WTC11 (cell line): ENCODE results near the gene HADHB. TPM values are rescaled to one million over a fixed set of nuclear protein-coding genes. Genes with fewer than 3 reads are reported as not detected.

Experiments
- ATAC-seq: fragments of 200-7000 bp; cut with Tn5 transposase; 2 replicates; pipeline ENCODE4 v1.10.0; 2021; ENCODE audit warnings: mild to moderate bottlenecking, moderate library complexity
- CTCF ChIA-PET: fragments of 300-600 bp; sonication (Branson Sonifier 250); formaldehyde crosslinking; loops from one replicate; lab custom pipeline; 2021; ENCODE audit warnings: antibody characterized with exemption; lab: Charles Lee
- POLR2A ChIA-PET: fragments of 350-600 bp; sonication (Branson Sonifier 250); formaldehyde crosslinking; loops from one replicate; lab custom pipeline; 2021; ENCODE audit warnings: antibody characterized with exemption; lab: Charles Lee
- DNase-seq: peaks from one replicate; pipeline ENCODE4 v3.0.0; 2021; ENCODE audit warnings: low spot score
- H3K27ac Mint-ChIP-seq: 2 replicates; pipeline ENCODE4 v1.8.0; 2021; ENCODE audit warnings: mixed read lengths
- H3K27me3 Mint-ChIP-seq: 2 replicates; pipeline ENCODE4 v1.8.0; 2021; ENCODE audit warnings: low read depth, mild to moderate bottlenecking, moderate library complexity, mixed read lengths
- H3K36me3 Mint-ChIP-seq: 2 replicates; pipeline ENCODE4 v1.8.0; 2021; ENCODE audit warnings: mixed read lengths
- H3K4me1 Mint-ChIP-seq: 2 replicates; pipeline ENCODE4 v1.8.0; 2022; ENCODE audit warnings: mixed read lengths
- H3K4me3 Mint-ChIP-seq: 2 replicates; pipeline ENCODE4 v1.8.0; 2021; ENCODE audit warnings: mild to moderate bottlenecking, moderate library complexity, mixed read lengths
- H3K9me3 Mint-ChIP-seq: 2 replicates; pipeline ENCODE4 v1.8.0; 2021; ENCODE audit warnings: mixed read lengths
- ELF4 ChIP-seq: sonication (generic); formaldehyde crosslinking; IDR thresholded peaks from 2 replicates; pipeline ENCODE4 v1.8.1; 2022; ENCODE audit warnings: low read depth, mild to moderate bottlenecking, moderate library complexity, missing genetic modification reagents
- ETV6 ChIP-seq: sonication (generic); formaldehyde crosslinking; IDR thresholded peaks from 2 replicates; pipeline ENCODE4 v1.8.1; 2022; ENCODE audit warnings: mild to moderate bottlenecking, missing genetic modification reagents
- HMGA2 ChIP-seq: fragments of 250-450 bp; sonication (Bioruptor Pico); IDR thresholded peaks from 2 replicates; pipeline ENCODE4 v1.4.0; 2021; ENCODE audit warnings: mild to moderate bottlenecking, moderate library complexity
- JAZF1 ChIP-seq: fragments of 250-450 bp; sonication (Bioruptor Pico); IDR thresholded peaks from 2 replicates; pipeline ENCODE4 v1.9.0; 2021; ENCODE audit warnings: moderate library complexity, mild to moderate bottlenecking, inconsistent platforms
- JUN ChIP-seq: sonication (generic); formaldehyde crosslinking; IDR thresholded peaks from 2 replicates; pipeline ENCODE4 v1.8.0; 2023; ENCODE audit warnings: mild to moderate bottlenecking, missing genetic modification reagents
- MXD4 ChIP-seq: fragments of 250-450 bp; sonication (Bioruptor Pico); IDR thresholded peaks from 2 replicates; pipeline ENCODE4 v1.8.0; 2021; ENCODE audit warnings: mild to moderate bottlenecking, moderate library complexity, borderline replicate concordance
- MYBL2 ChIP-seq: sonication (generic); formaldehyde crosslinking; IDR thresholded peaks from 2 replicates; pipeline ENCODE4 v1.8.1; 2023; ENCODE audit warnings: mild to moderate bottlenecking, moderate library complexity, missing genetic modification reagents
- NFYB ChIP-seq: sonication (generic); formaldehyde crosslinking; conservative IDR thresholded peaks from 2 replicates; pipeline ENCODE4 v1.8.0; 2022; ENCODE audit warnings: low read depth, missing genetic modification reagents
- NR1H2 ChIP-seq: sonication (generic); formaldehyde crosslinking; IDR thresholded peaks from 2 replicates; pipeline ENCODE4 v1.9.0; 2021; ENCODE audit warnings: mild to moderate bottlenecking, moderate library complexity, missing genetic modification reagents
- NR2C2 ChIP-seq: sonication (generic); formaldehyde crosslinking; IDR thresholded peaks from 2 replicates; pipeline ENCODE4 v1.8.0; 2022; ENCODE audit warnings: mild to moderate bottlenecking, missing genetic modification reagents
- NR3C1 ChIP-seq: sonication (generic); formaldehyde crosslinking; conservative IDR thresholded peaks from 2 replicates; pipeline ENCODE4 v1.8.1; 2023; ENCODE audit warnings: low read depth, mild to moderate bottlenecking, missing genetic modification reagents
- OVOL2 ChIP-seq: fragments of 250-450 bp; sonication (Bioruptor Pico); IDR thresholded peaks from 2 replicates; pipeline ENCODE4 v1.9.0; 2021; ENCODE audit warnings: mild to moderate bottlenecking, borderline replicate concordance
- PRRX2 ChIP-seq: fragments of 250-450 bp; sonication (Bioruptor Pico); IDR thresholded peaks from 2 replicates; pipeline ENCODE4 v1.8.0; 2021; ENCODE audit warnings: mild to moderate bottlenecking
- RELA ChIP-seq: sonication (generic); formaldehyde crosslinking; IDR thresholded peaks from 2 replicates; pipeline ENCODE4 v1.8.1; 2022; ENCODE audit warnings: missing genetic modification reagents, mild to moderate bottlenecking, borderline replicate concordance
- ZNF232 ChIP-seq: sonication (generic); formaldehyde crosslinking; IDR thresholded peaks from 2 replicates; pipeline ENCODE4 v1.8.0; 2022; ENCODE audit warnings: mild to moderate bottlenecking, missing genetic modification reagents
- ZNF317 ChIP-seq: sonication (generic); formaldehyde crosslinking; IDR thresholded peaks from 2 replicates; pipeline ENCODE4 v1.8.1; 2023; ENCODE audit warnings: low read depth, mild to moderate bottlenecking, moderate library complexity, missing genetic modification reagents, borderline replicate concordance
- total RNA-seq: library from RNA; stranded (reverse); gene quantifications from 3 replicates; pipeline ENCODE4 v1.2.3, GENCODE V29; 2021
- TF ChIP-seq, protein P1 (sequence below): sonication (generic); formaldehyde crosslinking; IDR thresholded peaks from 2 replicates; pipeline ENCODE4 v1.8.0; 2022; ENCODE audit warnings: mild to moderate bottlenecking, missing genetic modification reagents
- TF ChIP-seq, protein P2 (sequence below): sonication (generic); formaldehyde crosslinking; IDR thresholded peaks from 2 replicates; pipeline ENCODE4 v1.8.1; 2022; ENCODE audit warnings: mild to moderate bottlenecking, missing genetic modification reagents, moderate library complexity, borderline replicate concordance
- TF ChIP-seq, protein P3 (sequence below): sonication (generic); formaldehyde crosslinking; IDR thresholded peaks from 2 replicates; pipeline ENCODE4 v1.8.0; 2022; ENCODE audit warnings: mild to moderate bottlenecking, missing genetic modification reagents
- TF ChIP-seq, protein P4 (sequence below): sonication (generic); formaldehyde crosslinking; IDR thresholded peaks from 2 replicates; pipeline ENCODE4 v1.8.0; 2023; ENCODE audit warnings: mild to moderate bottlenecking, missing genetic modification reagents
- TF ChIP-seq, protein P5 (sequence below): sonication (generic); formaldehyde crosslinking; IDR thresholded peaks from 2 replicates; pipeline ENCODE4 v1.8.1; 2022; ENCODE audit warnings: missing genetic modification reagents, borderline replicate concordance
- TF ChIP-seq, protein P6 (sequence below): sonication (generic); formaldehyde crosslinking; IDR thresholded peaks from 2 replicates; pipeline ENCODE4 v1.8.1; 2022; ENCODE audit warnings: low read depth, missing genetic modification reagents, borderline replicate concordance

The HADHB gene
- total RNA-seq, 1 experiment from 2014 or later: 60.7 TPM

DNA sequence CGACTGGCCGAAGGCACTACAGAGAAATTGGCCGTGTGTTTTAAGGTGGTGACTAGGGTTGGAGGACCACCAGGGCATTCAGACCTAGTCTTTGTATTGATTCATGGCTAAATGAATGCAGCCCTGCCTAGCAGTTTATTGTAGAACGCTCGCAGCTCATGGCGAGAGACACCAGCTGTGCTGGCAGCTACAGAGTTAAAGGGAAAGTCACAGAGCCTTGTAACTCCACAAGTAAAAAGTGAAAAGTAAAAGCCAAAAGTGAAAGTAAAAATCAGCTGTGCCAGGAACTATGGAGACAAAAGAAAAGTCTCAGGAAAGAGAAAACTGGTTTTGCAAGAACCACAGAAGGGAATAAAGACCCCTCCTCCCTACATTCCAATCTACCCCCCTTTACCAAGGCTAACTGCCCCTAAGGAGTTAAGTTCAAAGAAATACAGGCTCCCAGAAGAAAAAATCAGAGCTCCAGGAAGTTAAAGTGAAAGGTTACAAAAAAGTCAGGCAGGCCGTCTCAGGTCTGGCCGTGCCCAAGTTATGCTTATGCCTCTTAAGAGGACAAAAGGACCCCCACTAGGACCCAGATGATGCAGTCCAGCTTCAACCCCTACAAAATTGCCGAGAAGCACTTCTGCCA is 54.8 kb downstream of the HADHB start (continued):
- TF ChIP-seq ELF4 (no peak), JAZF1 (no peak)

DNA sequence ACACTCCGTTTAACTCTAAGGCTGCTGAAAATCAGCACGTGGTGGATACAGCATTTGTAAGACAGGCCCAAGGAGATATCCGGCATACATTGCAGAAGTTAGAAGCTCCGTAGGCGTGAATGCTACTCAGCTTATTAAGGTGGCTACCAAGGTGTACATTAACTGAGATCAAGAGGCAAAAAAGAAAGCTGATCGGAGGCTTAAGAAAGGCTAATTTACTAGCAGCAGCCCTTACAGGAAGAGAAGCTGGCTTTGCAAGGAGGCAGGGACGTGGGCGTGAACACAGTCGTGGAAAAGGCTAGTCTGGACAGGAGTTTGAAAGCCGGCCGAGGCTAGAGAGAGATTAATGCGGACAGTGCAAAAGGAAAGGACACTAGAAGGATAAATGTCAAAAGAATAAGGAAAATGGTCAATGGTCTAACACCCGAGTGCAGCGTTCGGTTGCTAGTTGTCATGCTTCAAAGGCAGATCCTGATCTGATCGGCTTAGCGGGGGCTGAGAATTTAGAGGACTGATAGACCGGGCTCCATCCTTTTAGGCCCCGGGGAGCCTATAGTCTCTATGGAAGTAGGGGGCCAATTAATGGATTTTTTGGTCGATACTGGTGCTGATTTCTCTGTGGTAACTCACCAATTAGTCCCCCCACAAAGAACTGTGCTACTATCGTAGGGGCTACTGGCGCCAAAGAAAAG is 55.6 kb downstream of the HADHB start:
- CTCF ChIA-PET: interaction anchor here (0.8 to 1.5 kb wide), 5 partner anchors 12 to 202 kb away, joined by 3 to 6 read pairs (median 3); partner anchors contain the start of genes HADHA and HADHB
- H3K27me3 Mint-ChIP-seq: no peaks in the 10 kb centered on the region
- no peak overlapping the region for H3K4me3 Mint-ChIP-seq
- POLR2A ChIA-PET: interaction anchor here (0.5 to 3.6 kb wide), 5 partner anchors 17 to 169 kb away, joined by 3 to 27 read pairs (median 4); partner anchors contain the start of genes HADHA, HADHB and SELENOI
- no peak for DNase-seq
- no peaks in the 10 kb centered on the region for H3K9me3 Mint-ChIP-seq
- no peak overlapping the region for H3K27ac Mint-ChIP-seq
- TF ChIP-seq, protein P1, sequence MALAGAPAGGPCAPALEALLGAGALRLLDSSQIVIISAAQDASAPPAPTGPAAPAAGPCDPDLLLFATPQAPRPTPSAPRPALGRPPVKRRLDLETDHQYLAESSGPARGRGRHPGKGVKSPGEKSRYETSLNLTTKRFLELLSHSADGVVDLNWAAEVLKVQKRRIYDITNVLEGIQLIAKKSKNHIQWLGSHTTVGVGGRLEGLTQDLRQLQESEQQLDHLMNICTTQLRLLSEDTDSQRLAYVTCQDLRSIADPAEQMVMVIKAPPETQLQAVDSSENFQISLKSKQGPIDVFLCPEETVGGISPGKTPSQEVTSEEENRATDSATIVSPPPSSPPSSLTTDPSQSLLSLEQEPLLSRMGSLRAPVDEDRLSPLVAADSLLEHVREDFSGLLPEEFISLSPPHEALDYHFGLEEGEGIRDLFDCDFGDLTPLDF (CRISPR knock-in tag): no peak
- TF ChIP-seq ZNF232 (CRISPR knock-in tag): no peak
- no peak for TF ChIP-seq NFYB
- TF ChIP-seq, protein P2, sequence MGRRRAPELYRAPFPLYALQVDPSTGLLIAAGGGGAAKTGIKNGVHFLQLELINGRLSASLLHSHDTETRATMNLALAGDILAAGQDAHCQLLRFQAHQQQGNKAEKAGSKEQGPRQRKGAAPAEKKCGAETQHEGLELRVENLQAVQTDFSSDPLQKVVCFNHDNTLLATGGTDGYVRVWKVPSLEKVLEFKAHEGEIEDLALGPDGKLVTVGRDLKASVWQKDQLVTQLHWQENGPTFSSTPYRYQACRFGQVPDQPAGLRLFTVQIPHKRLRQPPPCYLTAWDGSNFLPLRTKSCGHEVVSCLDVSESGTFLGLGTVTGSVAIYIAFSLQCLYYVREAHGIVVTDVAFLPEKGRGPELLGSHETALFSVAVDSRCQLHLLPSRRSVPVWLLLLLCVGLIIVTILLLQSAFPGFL: no peak
- no peak for TF ChIP-seq MXD4 (CRISPR knock-in tag)
- TF ChIP-seq, protein P3, sequence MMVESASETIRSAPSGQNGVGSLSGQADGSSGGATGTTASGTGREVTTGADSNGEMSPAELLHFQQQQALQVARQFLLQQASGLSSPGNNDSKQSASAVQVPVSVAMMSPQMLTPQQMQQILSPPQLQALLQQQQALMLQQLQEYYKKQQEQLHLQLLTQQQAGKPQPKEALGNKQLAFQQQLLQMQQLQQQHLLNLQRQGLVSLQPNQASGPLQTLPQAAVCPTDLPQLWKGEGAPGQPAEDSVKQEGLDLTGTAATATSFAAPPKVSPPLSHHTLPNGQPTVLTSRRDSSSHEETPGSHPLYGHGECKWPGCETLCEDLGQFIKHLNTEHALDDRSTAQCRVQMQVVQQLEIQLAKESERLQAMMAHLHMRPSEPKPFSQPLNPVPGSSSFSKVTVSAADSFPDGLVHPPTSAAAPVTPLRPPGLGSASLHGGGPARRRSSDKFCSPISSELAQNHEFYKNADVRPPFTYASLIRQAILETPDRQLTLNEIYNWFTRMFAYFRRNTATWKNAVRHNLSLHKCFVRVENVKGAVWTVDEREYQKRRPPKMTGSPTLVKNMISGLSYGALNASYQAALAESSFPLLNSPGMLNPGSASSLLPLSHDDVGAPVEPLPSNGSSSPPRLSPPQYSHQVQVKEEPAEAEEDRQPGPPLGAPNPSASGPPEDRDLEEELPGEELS (CRISPR knock-in tag): no peak
- TF ChIP-seq, protein P4, sequence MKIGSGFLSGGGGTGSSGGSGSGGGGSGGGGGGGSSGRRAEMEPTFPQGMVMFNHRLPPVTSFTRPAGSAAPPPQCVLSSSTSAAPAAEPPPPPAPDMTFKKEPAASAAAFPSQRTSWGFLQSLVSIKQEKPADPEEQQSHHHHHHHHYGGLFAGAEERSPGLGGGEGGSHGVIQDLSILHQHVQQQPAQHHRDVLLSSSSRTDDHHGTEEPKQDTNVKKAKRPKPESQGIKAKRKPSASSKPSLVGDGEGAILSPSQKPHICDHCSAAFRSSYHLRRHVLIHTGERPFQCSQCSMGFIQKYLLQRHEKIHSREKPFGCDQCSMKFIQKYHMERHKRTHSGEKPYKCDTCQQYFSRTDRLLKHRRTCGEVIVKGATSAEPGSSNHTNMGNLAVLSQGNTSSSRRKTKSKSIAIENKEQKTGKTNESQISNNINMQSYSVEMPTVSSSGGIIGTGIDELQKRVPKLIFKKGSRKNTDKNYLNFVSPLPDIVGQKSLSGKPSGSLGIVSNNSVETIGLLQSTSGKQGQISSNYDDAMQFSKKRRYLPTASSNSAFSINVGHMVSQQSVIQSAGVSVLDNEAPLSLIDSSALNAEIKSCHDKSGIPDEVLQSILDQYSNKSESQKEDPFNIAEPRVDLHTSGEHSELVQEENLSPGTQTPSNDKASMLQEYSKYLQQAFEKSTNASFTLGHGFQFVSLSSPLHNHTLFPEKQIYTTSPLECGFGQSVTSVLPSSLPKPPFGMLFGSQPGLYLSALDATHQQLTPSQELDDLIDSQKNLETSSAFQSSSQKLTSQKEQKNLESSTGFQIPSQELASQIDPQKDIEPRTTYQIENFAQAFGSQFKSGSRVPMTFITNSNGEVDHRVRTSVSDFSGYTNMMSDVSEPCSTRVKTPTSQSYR (CRISPR knock-in tag): no peak
- TF ChIP-seq ETV6 (CRISPR knock-in tag): no peak
- TF ChIP-seq MYBL2: no peak
- no peak for TF ChIP-seq OVOL2 (CRISPR knock-in tag)
- TF ChIP-seq, protein P5, sequence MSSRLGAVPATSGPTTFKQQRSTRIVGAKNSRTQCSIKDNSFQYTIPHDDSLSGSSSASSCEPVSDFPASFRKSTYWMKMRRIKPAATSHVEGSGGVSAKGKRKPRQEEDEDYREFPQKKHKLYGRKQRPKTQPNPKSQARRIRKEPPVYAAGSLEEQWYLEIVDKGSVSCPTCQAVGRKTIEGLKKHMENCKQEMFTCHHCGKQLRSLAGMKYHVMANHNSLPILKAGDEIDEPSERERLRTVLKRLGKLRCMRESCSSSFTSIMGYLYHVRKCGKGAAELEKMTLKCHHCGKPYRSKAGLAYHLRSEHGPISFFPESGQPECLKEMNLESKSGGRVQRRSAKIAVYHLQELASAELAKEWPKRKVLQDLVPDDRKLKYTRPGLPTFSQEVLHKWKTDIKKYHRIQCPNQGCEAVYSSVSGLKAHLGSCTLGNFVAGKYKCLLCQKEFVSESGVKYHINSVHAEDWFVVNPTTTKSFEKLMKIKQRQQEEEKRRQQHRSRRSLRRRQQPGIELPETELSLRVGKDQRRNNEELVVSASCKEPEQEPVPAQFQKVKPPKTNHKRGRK (CRISPR knock-in tag): no peak
- no peak for TF ChIP-seq HMGA2 (CRISPR knock-in tag)
- no peak for TF ChIP-seq JUN (CRISPR knock-in tag)
- TF ChIP-seq NR1H2 (CRISPR knock-in tag): no peak
- TF ChIP-seq, protein P6, sequence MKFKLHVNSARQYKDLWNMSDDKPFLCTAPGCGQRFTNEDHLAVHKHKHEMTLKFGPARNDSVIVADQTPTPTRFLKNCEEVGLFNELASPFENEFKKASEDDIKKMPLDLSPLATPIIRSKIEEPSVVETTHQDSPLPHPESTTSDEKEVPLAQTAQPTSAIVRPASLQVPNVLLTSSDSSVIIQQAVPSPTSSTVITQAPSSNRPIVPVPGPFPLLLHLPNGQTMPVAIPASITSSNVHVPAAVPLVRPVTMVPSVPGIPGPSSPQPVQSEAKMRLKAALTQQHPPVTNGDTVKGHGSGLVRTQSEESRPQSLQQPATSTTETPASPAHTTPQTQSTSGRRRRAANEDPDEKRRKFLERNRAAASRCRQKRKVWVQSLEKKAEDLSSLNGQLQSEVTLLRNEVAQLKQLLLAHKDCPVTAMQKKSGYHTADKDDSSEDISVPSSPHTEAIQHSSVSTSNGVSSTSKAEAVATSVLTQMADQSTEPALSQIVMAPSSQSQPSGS (CRISPR knock-in tag): no peak
- no peak for TF ChIP-seq PRRX2 (CRISPR knock-in tag)
- TF ChIP-seq RELA (CRISPR knock-in tag): no peak
- TF ChIP-seq NR3C1: no peak
- no peak for TF ChIP-seq ZNF317 (CRISPR knock-in tag)
- no peak for TF ChIP-seq NR2C2
- H3K4me1 Mint-ChIP-seq: peaks cover under 1% of the 10 kb centered on the region
- no peak for ATAC-seq
- H3K36me3 Mint-ChIP-seq: peaks cover 5% of the 10 kb centered on the region; the same call in 1 of the 2 replicates
